SHP77 treated with DMSO at 0.1 percent for 48 hours (cell line): Measurements from ENCODE around the gene SLC25A28.

Experiments used
- DNase-seq: peaks from one replicate; lab custom pipeline; 2025; lab: John Stamatoyannopoulos, UW

The SLC25A28 gene

DNA sequence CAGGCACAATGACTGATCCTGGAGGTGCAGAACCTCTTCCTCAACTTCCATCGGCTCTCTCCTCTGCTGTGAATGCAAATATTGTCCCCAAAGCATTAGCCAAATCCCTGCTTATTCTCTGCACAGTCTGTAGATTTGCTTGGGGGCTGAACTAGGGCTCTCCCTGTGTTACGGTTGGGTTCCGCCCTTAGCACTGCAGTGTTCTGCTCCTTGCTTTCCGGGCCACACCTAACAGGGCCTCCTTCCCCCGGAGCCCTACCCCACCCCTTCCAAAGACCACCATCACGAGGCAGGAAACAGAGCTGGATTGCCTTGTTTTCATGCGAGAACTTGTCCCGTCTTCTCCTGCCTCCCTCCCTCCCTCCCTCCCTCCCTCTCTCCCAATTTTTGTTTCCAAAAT, 36.6 kb downstream of the SLC25A28 start:
- DNase-seq, result no peak

DNA sequence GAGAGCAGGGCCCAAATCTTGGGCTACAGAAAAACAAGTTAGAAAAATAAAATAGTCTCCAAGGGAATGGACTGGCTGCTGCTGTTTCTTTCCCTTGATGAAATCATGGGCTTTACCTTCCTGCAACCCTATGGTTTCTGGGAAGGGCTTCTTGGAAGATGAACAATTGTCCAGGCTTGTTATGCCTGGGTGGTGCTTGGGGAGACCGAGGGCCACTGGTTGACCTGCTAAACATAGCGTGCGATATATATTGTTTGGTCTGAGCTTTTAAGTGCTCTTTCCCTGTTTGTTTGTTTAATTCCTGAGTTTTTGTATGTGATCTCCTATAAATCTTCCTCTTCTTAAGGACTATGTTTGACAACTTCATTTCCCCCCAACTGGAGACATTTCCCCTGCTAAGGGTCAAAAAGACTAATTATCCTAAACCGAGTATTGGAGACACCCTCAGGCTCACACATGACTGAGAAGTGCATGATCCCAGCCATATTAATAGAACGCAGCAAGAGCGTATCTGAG, 37.9 kb downstream of the SLC25A28 start:
- peak; percentile 1 for DNase-seq

DNA sequence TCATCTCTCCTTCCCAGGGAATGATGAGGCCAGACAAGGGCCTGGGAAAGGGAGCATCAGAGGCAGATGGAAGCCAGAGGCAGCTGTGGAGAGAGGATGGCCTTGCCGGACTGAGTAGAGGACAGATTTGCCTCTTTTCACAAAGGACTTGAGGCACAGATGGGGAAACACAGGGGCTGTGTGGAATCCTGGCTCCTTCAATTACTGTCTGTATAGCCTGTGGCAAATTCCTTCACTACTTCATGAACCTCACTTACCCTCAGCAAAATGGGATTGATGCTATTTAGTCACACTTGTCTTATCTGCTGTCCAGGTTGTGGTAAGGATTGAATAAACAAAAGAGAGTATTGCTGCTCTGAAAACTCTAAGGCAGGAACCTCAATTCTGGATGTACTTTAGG, 40.3 kb downstream of the SLC25A28 start:
- no peak for DNase-seq

DNA sequence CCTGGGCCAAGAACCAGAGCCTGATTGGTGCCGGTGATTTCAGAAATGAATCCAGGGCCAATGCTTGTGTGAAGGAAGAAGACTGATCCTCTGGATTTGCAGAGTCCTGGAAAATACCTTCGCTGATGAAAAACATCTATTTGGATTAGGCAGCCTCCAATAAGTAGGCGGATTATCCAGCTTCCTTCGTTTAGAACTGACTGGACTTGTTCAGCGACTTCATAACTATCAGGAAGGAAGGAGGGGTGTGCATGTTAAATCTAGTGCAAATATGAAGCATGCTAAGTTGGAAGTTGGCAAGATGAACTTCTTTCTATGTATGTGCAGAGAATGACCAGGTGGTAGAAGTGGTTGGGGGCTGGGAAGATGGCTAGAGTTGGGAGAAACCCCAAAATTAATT, 46.4 kb downstream of the SLC25A28 start:
- no peak for DNase-seq

DNA sequence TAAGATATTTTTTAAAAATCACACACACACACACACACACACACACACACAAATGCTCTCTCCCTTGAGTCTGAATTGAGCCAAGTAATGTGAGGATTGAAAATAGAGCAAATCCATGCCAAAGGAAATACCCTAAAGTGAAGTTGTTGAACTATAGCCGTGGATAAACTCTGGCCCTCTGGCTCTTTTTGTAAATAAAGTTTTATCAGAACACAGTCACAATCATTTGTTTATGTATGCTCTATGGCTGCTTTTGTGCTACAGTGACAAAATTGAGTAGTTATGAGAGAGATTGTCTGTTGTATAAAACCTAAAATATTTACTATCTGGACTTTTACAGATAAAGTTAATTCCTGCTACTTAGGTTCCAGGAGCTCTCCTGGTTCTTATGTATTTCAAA, 48.4 kb downstream of the SLC25A28 start:
- no peak for DNase-seq

DNA sequence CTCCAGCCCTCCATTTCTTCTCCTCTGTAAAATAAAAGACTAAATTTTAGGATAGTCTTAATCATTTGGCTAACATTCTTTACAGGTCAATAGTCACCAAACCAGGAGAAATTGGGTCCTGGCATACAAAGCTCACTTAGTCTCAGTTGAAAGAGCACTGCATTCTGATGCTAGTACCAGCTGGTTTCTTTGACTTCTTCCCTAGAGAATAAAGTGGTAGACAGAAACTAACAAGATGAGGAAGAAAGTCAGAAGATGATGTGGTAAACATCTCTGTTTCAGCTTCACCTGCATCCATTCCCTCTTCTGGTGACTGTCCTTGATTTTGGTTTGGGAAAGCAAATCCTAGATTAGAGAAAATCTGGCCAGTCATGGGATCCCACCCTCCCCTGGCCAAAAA, 50.3 kb downstream of the SLC25A28 start:
- DNase-seq, result no peak

DNA sequence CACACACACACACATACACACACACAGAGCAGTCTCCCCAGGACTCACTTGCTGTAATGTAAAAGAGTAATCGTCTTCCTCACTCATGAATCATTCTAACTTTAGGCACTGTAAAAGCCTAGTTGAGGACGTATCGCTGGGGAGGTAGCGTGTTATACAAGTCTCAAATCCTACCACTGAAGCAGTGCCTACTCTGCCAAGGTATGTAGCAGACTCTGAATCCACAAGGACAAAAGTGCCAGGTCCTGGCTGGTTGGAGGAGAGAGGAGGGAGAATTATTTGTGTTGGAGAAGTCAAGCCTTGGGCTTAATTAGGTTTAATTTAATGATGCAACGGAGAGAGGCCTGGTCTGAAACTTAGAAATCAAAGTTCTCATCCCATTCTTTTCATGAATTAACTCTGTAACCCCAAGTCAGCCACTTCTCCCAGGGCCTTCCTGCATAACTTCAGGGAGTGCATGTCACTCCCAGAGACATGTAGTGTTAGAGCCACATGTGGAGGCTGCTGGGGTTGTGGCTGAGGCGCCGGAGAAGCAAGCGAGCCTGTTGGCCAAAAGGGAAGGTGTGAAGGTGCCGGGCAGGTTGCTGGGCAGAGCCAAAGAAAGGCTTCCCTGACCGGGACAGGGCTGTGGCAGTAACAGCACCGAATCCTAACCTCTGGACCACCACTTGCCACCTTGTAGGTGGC, 50.8 kb downstream of the SLC25A28 start:
- DNase-seq, result no peak

DNA sequence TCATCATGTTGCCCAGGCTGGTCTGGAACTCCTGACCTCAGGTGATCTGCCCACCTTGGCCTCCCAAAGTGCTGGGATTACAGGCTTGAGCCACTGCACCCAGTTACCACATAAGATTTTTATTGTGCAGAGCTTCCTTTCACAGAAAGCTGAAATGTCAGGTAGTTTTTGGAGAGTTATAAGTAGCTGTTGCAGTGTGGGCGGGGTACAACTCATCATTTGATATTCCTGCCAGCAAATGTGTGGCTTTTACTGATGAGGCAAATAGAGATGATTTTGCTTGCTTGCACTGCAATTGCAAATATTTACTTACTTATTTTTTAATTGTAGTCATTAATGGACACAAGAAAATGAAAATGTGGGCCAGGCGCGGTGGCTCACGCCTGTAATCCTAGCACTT, 55.1 kb downstream of the SLC25A28 start:
- DNase-seq, result no peak

DNA sequence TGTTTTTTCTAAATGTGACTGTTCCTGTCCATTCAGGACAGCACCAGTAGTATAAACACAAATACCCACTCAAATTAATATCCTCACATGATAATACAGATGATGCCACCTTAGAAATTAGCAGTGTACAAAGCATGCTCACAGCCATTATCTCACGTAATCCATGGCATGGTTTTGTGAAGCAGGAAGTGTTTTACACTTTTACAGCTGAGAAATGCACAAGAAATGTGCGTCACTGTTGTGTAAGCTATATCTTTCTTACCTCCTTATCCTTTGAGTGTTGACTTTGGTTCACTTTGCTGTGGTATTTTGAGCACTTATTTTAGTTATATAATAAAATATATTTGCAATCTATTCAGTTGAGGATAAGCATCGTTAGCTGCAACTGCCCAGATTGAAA, 55.9 kb downstream of the SLC25A28 start:
- DNase-seq, result no peak

DNA sequence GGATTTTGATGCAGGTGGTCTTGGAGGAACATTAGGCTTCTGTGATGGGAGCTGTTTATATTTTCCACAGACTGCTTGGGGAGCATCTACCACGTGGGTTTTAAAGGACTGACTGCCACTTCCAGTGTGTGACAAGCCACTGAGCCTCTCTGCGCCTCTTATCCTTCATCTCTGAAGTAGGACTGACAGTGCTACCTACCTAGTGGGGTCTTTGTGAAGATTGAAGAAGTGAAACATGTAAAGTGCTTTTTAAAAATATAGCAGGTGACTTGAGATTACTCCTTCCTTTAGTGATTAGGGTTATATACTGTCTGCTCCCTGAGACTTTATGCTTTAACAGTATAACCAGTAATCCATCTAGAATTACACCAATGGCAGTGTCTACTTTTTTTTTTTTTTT, 57.6 kb downstream of the SLC25A28 start:
- DNase-seq, result no peak
